GM12864 (cell line): ENCODE measurements around the gene PRKD1.
"Not testable (repeated sequence)": the region's sequence is repeated elsewhere in the genome, so short reads cannot be mapped to it uniquely, and the experiment has no call there.

Source experiments
- DNase-seq: peaks from one replicate; pipeline ENCODE4 v3.0.0-alpha.2; 2011; ENCODE audit warnings: low read depth
- H3K4me3 ChIP-seq: 2 replicates; pipeline ENCODE4 v1.5.1; 2011; ENCODE audit warnings: mild to moderate bottlenecking, low read depth, low read length, control low read depth
- TF ChIP-seq, protein P1 (sequence below): IDR thresholded peaks from 2 replicates; pipeline ENCODE4 v1.5.1; 2011; ENCODE audit warnings: low read depth, mild to moderate bottlenecking, moderate library complexity, low read length, control low read depth, inconsistent platforms; ENCODE audit errors: missing control alignments

PRKD1 gene

DNA sequence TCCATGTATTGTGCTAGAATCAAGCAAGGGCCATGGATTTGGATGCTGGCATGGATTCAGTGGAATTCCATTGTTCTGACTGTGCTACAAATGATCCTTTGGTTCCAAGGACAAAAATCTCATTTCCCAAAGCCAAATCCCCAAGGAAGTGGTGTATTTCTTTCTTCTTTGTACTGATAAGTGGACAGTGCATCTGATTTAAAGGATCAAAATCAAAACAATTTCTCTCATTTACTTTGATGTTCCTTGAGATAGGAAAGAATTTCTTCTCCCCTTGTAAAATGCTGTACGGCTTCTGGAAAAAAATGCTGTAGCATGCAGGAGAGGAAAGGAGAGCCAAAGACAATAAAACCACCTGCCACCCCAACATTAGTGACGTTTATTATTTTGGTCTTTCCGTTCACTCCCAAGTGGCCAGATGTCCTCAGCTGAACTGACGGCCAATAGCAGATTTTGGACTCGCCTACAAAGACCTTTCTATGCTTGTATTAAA lies 185.7 kb downstream of the PRKD1 start:
- no peak for DNase-seq
- TF ChIP-seq, protein P1, sequence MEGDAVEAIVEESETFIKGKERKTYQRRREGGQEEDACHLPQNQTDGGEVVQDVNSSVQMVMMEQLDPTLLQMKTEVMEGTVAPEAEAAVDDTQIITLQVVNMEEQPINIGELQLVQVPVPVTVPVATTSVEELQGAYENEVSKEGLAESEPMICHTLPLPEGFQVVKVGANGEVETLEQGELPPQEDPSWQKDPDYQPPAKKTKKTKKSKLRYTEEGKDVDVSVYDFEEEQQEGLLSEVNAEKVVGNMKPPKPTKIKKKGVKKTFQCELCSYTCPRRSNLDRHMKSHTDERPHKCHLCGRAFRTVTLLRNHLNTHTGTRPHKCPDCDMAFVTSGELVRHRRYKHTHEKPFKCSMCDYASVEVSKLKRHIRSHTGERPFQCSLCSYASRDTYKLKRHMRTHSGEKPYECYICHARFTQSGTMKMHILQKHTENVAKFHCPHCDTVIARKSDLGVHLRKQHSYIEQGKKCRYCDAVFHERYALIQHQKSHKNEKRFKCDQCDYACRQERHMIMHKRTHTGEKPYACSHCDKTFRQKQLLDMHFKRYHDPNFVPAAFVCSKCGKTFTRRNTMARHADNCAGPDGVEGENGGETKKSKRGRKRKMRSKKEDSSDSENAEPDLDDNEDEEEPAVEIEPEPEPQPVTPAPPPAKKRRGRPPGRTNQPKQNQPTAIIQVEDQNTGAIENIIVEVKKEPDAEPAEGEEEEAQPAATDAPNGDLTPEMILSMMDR, result no peak
- H3K4me3 ChIP-seq, result no peak overlapping the region

DNA sequence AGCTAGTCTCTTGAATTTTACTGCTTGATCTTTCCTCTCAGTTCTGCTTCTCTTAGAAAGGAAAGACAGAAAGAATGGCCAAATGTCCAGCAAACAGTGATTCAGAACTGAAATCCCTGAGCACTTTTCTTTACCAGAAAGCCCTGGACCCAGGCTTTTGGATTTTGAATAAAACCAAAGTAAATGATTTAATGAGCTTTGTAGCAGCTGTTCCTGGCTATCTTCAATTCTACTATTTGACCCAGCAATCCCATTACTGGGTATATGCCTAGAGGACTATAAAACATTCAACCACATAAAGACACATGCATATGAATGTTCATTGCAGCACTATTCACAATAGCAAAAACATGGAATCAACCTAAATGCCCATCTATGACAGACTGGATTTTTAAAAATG lies 187.2 kb downstream of the PRKD1 start:
- DNase-seq, result no peak
- H3K4me3 ChIP-seq, result no peak overlapping the region
- TF ChIP-seq, protein P1, result no peak

DNA sequence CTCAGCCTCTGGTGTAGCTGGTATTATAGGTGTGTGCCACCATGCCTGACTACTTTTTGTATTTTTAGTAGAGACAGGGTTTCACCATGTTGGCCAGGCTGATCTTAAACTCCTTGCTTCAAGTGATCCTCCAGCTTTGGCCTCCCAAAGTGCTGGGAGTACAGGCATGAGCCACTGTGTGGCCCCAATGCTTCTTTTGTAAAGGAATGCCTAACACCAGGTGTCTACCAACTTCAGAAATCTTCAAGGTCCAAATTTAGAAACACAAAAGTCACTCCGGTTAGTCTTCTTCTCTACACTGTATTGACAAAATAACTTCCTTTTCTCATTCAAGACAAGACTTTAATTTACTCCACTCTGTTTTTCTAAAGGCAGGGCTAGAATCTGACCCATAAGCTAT lies 188.7 kb downstream of the PRKD1 start:
- TF ChIP-seq, protein P1, result no peak
- H3K4me3 ChIP-seq, result no peak overlapping the region
- no peak for DNase-seq

DNA sequence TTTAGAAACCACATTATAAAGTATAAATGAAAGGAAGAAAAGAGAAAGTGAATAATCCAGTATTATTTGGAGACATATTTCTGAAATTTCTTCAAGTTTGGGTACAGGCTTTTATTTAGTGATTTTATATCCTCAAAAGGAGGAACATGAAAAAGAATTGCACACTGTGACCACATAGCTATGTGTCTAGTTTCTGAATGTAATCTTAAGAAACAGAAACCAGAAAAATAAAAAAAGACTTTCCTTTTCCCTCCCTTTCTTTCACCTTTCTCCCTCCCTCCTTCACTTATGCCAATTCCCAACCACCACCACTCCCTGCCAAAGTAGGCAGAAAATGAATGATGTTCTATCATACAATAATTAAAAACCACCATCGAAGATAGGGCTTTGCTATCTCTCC lies 189.6 kb downstream of the PRKD1 start:
- H3K4me3 ChIP-seq, result no peak overlapping the region
- DNase-seq, result no peak
- TF ChIP-seq, protein P1, result no peak

DNA sequence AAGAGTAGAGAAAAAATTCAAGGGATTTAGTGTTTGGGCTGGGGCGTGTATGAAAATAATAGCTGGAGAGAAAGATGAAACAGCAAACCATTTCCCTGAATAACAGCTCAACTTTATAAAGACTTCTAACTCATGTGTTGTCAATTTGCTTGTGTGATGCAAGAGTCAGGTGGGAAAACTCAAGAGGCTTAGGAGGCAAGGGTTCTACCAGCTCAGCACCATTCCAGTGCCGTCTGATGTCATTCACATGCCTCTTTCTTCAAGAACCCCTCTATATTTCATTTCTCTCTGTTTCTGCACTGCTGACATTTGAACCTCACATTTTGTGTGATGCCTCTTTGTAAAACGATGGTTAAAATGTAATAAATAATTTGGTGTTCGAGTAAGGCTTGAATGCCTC lies 192.2 kb downstream of the PRKD1 start:
- H3K4me3 ChIP-seq, result no peak overlapping the region
- TF ChIP-seq, protein P1, result no peak
- DNase-seq, result no peak

DNA sequence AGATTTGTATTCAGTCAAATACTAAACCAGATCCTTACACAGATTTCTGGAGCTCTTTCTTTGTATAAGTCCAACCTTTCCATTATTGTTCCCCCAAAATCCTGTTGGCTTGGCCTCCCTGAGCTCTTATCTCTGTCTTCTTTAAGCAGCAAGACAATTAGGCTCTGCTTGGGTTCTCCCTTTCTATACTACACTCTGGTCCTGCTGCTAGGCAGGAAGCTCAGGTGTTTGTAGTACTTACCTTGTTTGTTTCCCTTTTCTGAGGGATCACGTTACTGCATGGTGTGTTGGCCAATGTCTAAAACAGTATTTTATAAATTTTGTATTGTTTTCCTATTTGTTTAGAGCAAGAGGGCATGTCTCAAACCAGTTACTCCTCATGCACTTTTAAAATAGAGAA lies 192.9 kb downstream of the PRKD1 start:
- TF ChIP-seq, protein P1, result no peak
- DNase-seq, result no peak

DNA sequence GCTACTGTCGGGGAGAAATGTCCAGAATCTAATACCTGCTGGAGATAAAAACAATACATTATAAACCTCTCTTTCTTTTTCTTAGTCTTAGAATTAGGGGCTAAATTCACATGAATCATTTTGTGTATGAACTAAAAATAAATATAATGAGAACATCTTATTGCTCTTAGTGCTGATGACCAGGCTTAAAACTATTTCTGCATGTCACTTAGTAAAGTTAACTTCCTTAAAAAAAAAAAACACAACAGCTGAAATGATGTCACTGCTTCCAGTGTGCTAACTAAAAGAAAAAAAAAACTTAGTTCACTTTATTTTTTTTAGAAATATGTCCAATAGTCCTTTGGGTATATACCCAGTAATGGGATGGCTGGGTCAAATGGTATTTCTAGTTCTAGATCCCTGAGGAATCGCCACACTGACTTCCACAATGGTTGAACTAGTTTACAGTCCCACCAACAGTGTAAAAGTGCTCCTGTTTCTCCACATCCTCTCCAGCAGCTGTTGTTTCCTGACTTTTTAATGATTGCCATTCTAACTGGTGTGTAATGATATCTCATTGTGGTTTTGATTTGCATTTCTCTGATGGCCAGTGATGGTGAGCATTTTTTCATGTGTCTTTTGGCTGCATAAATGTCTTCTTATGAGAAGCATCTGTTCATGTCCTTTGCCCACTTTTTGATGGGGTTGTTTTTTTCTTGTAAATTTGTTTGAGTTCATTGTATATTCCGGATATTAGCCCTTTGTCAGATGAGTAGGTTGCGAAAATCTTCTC lies 200.9 kb downstream of the PRKD1 start:
- not testable (repeated sequence) for DNase-seq, H3K4me3 ChIP-seq

More for the DNA sequence above, 192.9 kb downstream of the PRKD1 start:
- H3K4me3 ChIP-seq, result no peak overlapping the region
